GM12878 (cell line): ENCODE measurements around the gene TTC39C. TPM values are rescaled to one million over a fixed set of nuclear protein-coding genes. Genes with fewer than 3 reads are reported as not detected.

Source experiments
- ATAC-seq: fragments of 200-7000 bp; cut with Tn5 transposase; 3 replicates; pipeline ENCODE4 v1.9.1; 2020; ENCODE audit warnings: mild to moderate bottlenecking, moderate library complexity
- BruUV-seq: library from RNA; stranded (reverse); fragments of 400-500 nt; replicated peaks from 2 replicates; lab custom pipeline; 2021; lab: Mats Ljungman, UMichigan
- CTCF ChIA-PET: fragments of 300-600 bp; sonication (Branson Sonifier 250); formaldehyde crosslinking; extraction: SDS; loops from one replicate; lab custom pipeline; 2021; ENCODE audit warnings: inconsistent platforms; lab: Yijun Ruan, JAX
- POLR2A ChIA-PET: fragments of 350-600 bp; formaldehyde crosslinking; extraction: SDS; loops from one replicate; lab custom pipeline; 2021; ENCODE audit warnings: inconsistent platforms; lab: Charles Lee
- RAD21 ChIA-PET: fragments of 300-600 bp; sonication (Branson Sonifier 250); formaldehyde crosslinking; loops from one replicate; lab custom pipeline; 2023; ENCODE audit warnings: antibody characterized with exemption; ENCODE audit not compliant: unreplicated experiment; lab: Charles Lee
- SMC1A ChIA-PET: fragments of 300-600 bp; sonication (Branson Sonifier 250); formaldehyde crosslinking; loops from one replicate; lab custom pipeline; 2023; ENCODE audit not compliant: unreplicated experiment, uncharacterized antibody; lab: Charles Lee
- DNase-seq: peaks from one replicate; pipeline ENCODE4 v3.0.0-alpha.2; 2011; ENCODE audit warnings: low read depth, low spot score
- FAIRE-seq: peaks from 3 replicates; lab custom pipeline; 2011; peaks lifted over from hg19 to GRCh38; lab: Jason Lieb, UNC
- H2AFZ ChIP-seq: 2 replicates; pipeline ENCODE4 v1.6.0; 2011; ENCODE audit warnings: low read depth, low read length, control low read depth; ENCODE audit not compliant: control insufficient read depth
- H3K27ac ChIP-seq: 2 replicates; pipeline ENCODE4 v1.5.1; 2011; ENCODE audit warnings: control low read depth; ENCODE audit not compliant: control insufficient read depth, insufficient read depth
- H3K27me3 ChIP-seq, 2 experiments: replicated peaks in 1 of 2; 2 replicates each; pipeline versions ENCODE4 v1.6.0 to v1.6.1; 2011; ENCODE audit warnings: low read length in 1 of 2; ENCODE audit not compliant: control insufficient read depth in 2 of 2, insufficient read depth in 2 of 2
- H3K36me3 ChIP-seq, 2 experiments: 2 replicates each; pipeline ENCODE4 v1.5.1; 2011; ENCODE audit warnings: low read length in 1 of 2; ENCODE audit not compliant: control insufficient read depth in 2 of 2, insufficient read depth in 2 of 2
- H3K4me1 ChIP-seq: 2 replicates; pipeline ENCODE4 v1.6.1; 2011; ENCODE audit warnings: mild to moderate bottlenecking, low read length, moderate library complexity, mixed read lengths; ENCODE audit not compliant: control insufficient read depth, insufficient read depth
- H3K4me2 ChIP-seq: 2 replicates; pipeline ENCODE4 v1.6.0; 2011; ENCODE audit warnings: control low read depth; ENCODE audit not compliant: control insufficient read depth, insufficient read depth
- H3K4me3 ChIP-seq: fragments of 200-600 bp; sonication (generic); 2 replicates; pipeline ENCODE4 v1.5.1; 2016
- H3K79me2 ChIP-seq: 2 replicates; pipeline ENCODE4 v1.6.0; 2011; ENCODE audit warnings: low read length; ENCODE audit not compliant: control insufficient read depth, insufficient read depth
- H3K9ac ChIP-seq: 2 replicates; pipeline ENCODE4 v1.8.0; 2011; ENCODE audit warnings: low read length, control low read depth, mixed read lengths; ENCODE audit not compliant: control insufficient read depth, insufficient read depth
- H3K9me3 ChIP-seq: replicated peaks from 3 replicates; pipeline ENCODE4 v1.5.1; 2011; ENCODE audit warnings: mild to moderate bottlenecking, low read length; ENCODE audit not compliant: control insufficient read depth, insufficient read depth
- H4K20me1 ChIP-seq: 2 replicates; pipeline ENCODE4 v1.6.0; 2011; ENCODE audit not compliant: control insufficient read depth, insufficient read depth
- CBX5 ChIP-seq: sonication (generic); IDR thresholded peaks from 2 replicates; pipeline ENCODE4 v1.6.1; 2016; ENCODE audit warnings: low read depth, moderate library complexity, mild to moderate bottlenecking, inconsistent platforms
- EED ChIP-seq: sonication (generic); IDR thresholded peaks from 2 replicates; pipeline ENCODE4 v1.6.1; 2016; ENCODE audit warnings: antibody characterized with exemption, low read depth
- ETV6 ChIP-seq, 2 experiments: fragments of 450-650 bp in 1 of 2; IDR thresholded peaks in 1 of 2; conservative IDR thresholded peaks in 1 of 2; 2 replicates each; pipeline ENCODE4 v1.6.1; 2014; ENCODE audit warnings: antibody characterized with exemption in 1 of 2, borderline replicate concordance in 1 of 2, low read depth in 1 of 2, mild to moderate bottlenecking in 1 of 2, moderate library complexity in 1 of 2
- IKZF1 ChIP-seq: fragments of 450-650 bp; conservative IDR thresholded peaks from 2 replicates; pipeline ENCODE4 v1.6.1; 2017; ENCODE audit warnings: antibody characterized with exemption, mild to moderate bottlenecking
- IKZF2 ChIP-seq, 2 experiments: fragments of 450-650 bp; IDR thresholded peaks; 2 replicates each; pipeline ENCODE4 v1.6.1; 2017; ENCODE audit warnings: mild to moderate bottlenecking in 2 of 2, moderate library complexity in 2 of 2
- JUNB ChIP-seq: IDR thresholded peaks from 2 replicates; pipeline ENCODE4 v1.6.1; 2016; ENCODE audit warnings: antibody characterized with exemption, mild to moderate bottlenecking
- MEF2A ChIP-seq: IDR thresholded peaks from 2 replicates; pipeline ENCODE4 v1.6.1; 2011; ENCODE audit warnings: low read depth, mild to moderate bottlenecking, low read length, moderate library complexity; ENCODE audit not compliant: insufficient read depth
- MEF2B ChIP-seq: fragments of 450-650 bp; IDR thresholded peaks from 2 replicates; pipeline ENCODE4 v1.6.1; 2018; ENCODE audit warnings: mild to moderate bottlenecking, moderate library complexity; ENCODE audit not compliant: partially characterized antibody, poor library complexity, severe bottlenecking
- NFIC ChIP-seq: IDR thresholded peaks from 2 replicates; pipeline ENCODE4 v1.6.1; 2012; ENCODE audit warnings: low read depth, mild to moderate bottlenecking, inconsistent platforms, low read length, moderate library complexity
- NR2C1 ChIP-seq: fragments of 450-650 bp; IDR thresholded peaks from 2 replicates; pipeline ENCODE4 v1.6.1; 2017; ENCODE audit warnings: antibody characterized with exemption, mild to moderate bottlenecking, moderate library complexity
- NRF1 ChIP-seq: conservative IDR thresholded peaks from 2 replicates; pipeline ENCODE4 v1.6.1; 2011; ENCODE audit warnings: mild to moderate bottlenecking, low read depth, low read length, improper control_type of control experiment
- PML ChIP-seq: IDR thresholded peaks from 2 replicates; pipeline ENCODE4 v1.6.1; 2012; ENCODE audit warnings: low read length, inconsistent platforms
- POLR2A ChIP-seq: IDR thresholded peaks from 2 replicates; pipeline ENCODE4 v1.6.1; 2011; ENCODE audit warnings: low read depth, mild to moderate bottlenecking, low read length
- RAD21 ChIP-seq: IDR thresholded peaks from 2 replicates; pipeline ENCODE4 v1.6.1; 2011; ENCODE audit warnings: mild to moderate bottlenecking, low read depth, low read length, moderate library complexity; ENCODE audit not compliant: insufficient read depth
- RUNX3 ChIP-seq: IDR thresholded peaks from 2 replicates; pipeline ENCODE4 v1.6.1; 2012; ENCODE audit warnings: low read length, inconsistent platforms
- TAF1 ChIP-seq: IDR thresholded peaks from 2 replicates; pipeline ENCODE4 v1.6.1; 2011; ENCODE audit warnings: mild to moderate bottlenecking, low read depth, low read length, borderline replicate concordance
- TCF3 ChIP-seq: IDR thresholded peaks from 2 replicates; pipeline ENCODE4 v1.6.1; 2012; ENCODE audit warnings: low read depth, mild to moderate bottlenecking, low read length, borderline replicate concordance; ENCODE audit not compliant: insufficient read depth
- YY1 ChIP-seq: IDR thresholded peaks from 2 replicates; pipeline ENCODE4 v1.6.1; 2011; ENCODE audit warnings: low read depth, mild to moderate bottlenecking, low read length
- WGBS: methylation state at CpG from one replicate; pipeline ENCODE4 v1.1.6; 2016; ENCODE audit warnings: low lambda C conversion rate; ENCODE audit not compliant: insufficient replicate concordance, insufficient coverage; ENCODE audit errors: missing lambda C conversion rate; 5-methylcytosine and 5-hydroxymethylcytosine counted together
- in situ Hi-C: fragments of 300-500 bp; cut with MboI; formaldehyde crosslinking; loops from 9 replicates; pipeline ENCODE4 v1.14.3; 2018; ENCODE audit warnings: mixed read lengths
- intact Hi-C: fragments of 100-400 bp; cut with micrococcal nuclease; formaldehyde crosslinking; loops from one replicate; pipeline ENCODE4 v1.14.2; 2022; ENCODE audit not compliant: unreplicated experiment
- polyA plus RNA-seq, 11 experiments: library from polyadenylated mRNA; depleted of rRNA in 4 of 11; unstranded in 6 of 11; stranded (reverse) in 5 of 11; fragments of >200 nt; fragmentation: Nextera tagmentation in 4 of 11; fragmentation: Illumina TruSeq in 1 of 11; extraction: Ambion mirVana in 4 of 11; extraction: Trizol in 1 of 11; gene quantifications; 1 replicate in 1 of 11; 2 replicates in 10 of 11; pipeline versions ENCODE4 v1.2.1 to v1.2.3, GENCODE V29; 2011 to 2016; ENCODE audit warnings: inconsistent platforms in 2 of 11, missing spikeins in 2 of 11, low read depth in 1 of 11
- total RNA-seq, 4 experiments: library from RNA; depleted of rRNA in 3 of 4; stranded (reverse); fragments of >200 nt in 3 of 4; fragmentation: Illumina TruSeq in 1 of 4; extraction: Trizol in 1 of 4; gene quantifications; 2 replicates each; pipeline versions ENCODE4 v1.2.1 to v1.2.3, GENCODE V29; 2013 to 2021
- TF ChIP-seq, protein P1 (sequence below): IDR thresholded peaks from 2 replicates; pipeline ENCODE4 v1.6.1; 2012; ENCODE audit warnings: low read length, inconsistent platforms
- TF ChIP-seq, protein P2 (sequence below): fragments of 150-350 bp; IDR thresholded peaks from 2 replicates; pipeline ENCODE4 v1.6.1; 2016; ENCODE audit warnings: low read depth, low read length

TTC39C gene
- total and polyA plus RNA-seq, 10 of the 15 experiments (the other 5 are each of a cell fraction or from before 2014, with no cell fraction given), result 21.1 to 91.0 (median 64.8) TPM

DNA sequence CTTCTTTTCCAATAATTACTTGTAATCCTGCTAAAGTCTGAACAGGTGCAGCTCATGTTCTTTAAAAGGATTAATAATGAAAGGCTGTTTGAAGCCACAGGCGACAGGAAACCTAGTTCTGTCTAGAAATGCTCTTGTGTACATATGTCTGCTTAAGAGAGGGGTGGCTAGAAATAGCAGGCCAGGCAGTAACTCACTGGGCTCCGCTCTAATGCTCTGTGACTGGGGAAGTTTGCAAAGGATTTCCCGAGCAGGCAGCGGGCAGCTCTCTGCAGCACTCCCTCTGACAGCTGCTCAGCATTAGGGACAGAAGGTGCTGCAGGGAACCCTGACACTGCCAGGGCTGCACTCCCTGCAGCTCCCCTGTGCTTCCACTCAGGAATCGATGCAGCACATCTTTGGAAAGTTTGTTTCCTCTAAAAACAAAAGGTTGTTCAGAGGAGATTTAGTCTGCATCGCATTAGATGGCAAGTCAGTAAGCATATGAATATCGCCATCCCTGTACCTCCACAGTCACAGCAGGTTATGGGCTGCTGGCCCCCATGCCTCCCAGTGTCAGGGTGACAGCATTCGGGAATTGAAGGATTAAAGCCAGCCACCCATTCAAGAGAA is 33.1 kb upstream of the TTC39C start:
- ChIA-PET CTCF (interaction anchor here (0.9 to 2.1 kb wide), 4 partner anchors 10 to 136 kb away, joined by 3 to 5 read pairs (median 4); no protein-coding TSS in a partner anchor), POLR2A (interaction anchor here (1.2 to 2.5 kb wide), 2 partner anchors 11 to 13 kb away, joined by 3 to 7 read pairs; no protein-coding TSS in a partner anchor), SMC1A (interaction anchor here (1.0 to 3.1 kb wide), 11 partner anchors 9 to 47 kb away, joined by 3 to 10 read pairs (median 4); no protein-coding TSS in a partner anchor), RAD21 (interaction anchor here (0.6 to 2.2 kb wide), 7 partner anchors 10 to 63 kb away, joined by 3 to 7 read pairs (median 4); no protein-coding TSS in a partner anchor)
- peak overlapping the region; percentile 51 for H3K27ac ChIP-seq
- H3K36me3 ChIP-seq, result no peaks in the 10 kb centered on the region
- DNase-seq (peak; percentile 59), FAIRE-seq (no peak), ATAC-seq (peak; percentile 95)
- intact Hi-C loops (no loop called here), in situ Hi-C loops (no loop called here)
- H3K4me1 ChIP-seq, result peaks cover 30% of the 10 kb centered on the region
- H2AFZ ChIP-seq, result peak overlapping the region; percentile 55
- 0 out of 2 replicates have a peak overlapping the region, but pooled peaks have one; percentile 25 for H3K9ac ChIP-seq
- peaks cover 2% of the 10 kb centered on the region; the same call in 2 of the 3 replicates for H3K9me3 ChIP-seq
- H3K79me2 ChIP-seq, result no peaks in the 10 kb centered on the region
- BruUV-seq, result no TSS peak
- WGBS, result 1% methylated on average over 8 of the region's 8 CpGs
- no peaks in the 10 kb centered on the region for H4K20me1 ChIP-seq
- H3K27me3 ChIP-seq, result no peaks in the 10 kb centered on the region
- peak overlapping the region; percentile 68 for H3K4me2 ChIP-seq
- H3K4me3 ChIP-seq, result peak overlapping the region; percentile 50
- peak; percentile 35; the same call in 1 of the 2 replicates for TF ChIP-seq RAD21
- TF ChIP-seq IKZF2 (IDR thresholded peaks at IDR 0.05), result peak; percentile 22 to 34; a peak in 1 of 4 replicates
- TF ChIP-seq NFIC, result peak; percentile 73
- TF ChIP-seq TCF3, result 0 out of 2 replicates have a peak, but pooled peaks have one; percentile 62
- 0 out of 2 replicates have a peak, but pooled peaks have one; percentile 18 for TF ChIP-seq IKZF1
- TF ChIP-seq NRF1, result no peak
- TF ChIP-seq EED, result peak; percentile 85
- no peak for TF ChIP-seq POLR2A
- TF ChIP-seq, protein P1, sequence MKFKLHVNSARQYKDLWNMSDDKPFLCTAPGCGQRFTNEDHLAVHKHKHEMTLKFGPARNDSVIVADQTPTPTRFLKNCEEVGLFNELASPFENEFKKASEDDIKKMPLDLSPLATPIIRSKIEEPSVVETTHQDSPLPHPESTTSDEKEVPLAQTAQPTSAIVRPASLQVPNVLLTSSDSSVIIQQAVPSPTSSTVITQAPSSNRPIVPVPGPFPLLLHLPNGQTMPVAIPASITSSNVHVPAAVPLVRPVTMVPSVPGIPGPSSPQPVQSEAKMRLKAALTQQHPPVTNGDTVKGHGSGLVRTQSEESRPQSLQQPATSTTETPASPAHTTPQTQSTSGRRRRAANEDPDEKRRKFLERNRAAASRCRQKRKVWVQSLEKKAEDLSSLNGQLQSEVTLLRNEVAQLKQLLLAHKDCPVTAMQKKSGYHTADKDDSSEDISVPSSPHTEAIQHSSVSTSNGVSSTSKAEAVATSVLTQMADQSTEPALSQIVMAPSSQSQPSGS, result peak; percentile 52; the same call in 1 of the 2 replicates
- TF ChIP-seq MEF2B, result peak; percentile 36
- TF ChIP-seq, protein P2, sequence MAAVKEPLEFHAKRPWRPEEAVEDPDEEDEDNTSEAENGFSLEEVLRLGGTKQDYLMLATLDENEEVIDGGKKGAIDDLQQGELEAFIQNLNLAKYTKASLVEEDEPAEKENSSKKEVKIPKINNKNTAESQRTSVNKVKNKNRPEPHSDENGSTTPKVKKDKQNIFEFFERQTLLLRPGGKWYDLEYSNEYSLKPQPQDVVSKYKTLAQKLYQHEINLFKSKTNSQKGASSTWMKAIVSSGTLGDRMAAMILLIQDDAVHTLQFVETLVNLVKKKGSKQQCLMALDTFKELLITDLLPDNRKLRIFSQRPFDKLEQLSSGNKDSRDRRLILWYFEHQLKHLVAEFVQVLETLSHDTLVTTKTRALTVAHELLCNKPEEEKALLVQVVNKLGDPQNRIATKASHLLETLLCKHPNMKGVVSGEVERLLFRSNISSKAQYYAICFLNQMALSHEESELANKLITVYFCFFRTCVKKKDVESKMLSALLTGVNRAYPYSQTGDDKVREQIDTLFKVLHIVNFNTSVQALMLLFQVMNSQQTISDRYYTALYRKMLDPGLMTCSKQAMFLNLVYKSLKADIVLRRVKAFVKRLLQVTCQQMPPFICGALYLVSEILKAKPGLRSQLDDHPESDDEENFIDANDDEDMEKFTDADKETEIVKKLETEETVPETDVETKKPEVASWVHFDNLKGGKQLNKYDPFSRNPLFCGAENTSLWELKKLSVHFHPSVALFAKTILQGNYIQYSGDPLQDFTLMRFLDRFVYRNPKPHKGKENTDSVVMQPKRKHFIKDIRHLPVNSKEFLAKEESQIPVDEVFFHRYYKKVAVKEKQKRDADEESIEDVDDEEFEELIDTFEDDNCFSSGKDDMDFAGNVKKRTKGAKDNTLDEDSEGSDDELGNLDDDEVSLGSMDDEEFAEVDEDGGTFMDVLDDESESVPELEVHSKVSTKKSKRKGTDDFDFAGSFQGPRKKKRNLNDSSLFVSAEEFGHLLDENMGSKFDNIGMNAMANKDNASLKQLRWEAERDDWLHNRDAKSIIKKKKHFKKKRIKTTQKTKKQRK, result no peak
- peak; percentile 64; the same call in 1 of the 2 replicates for TF ChIP-seq MEF2A
- no peak for TF ChIP-seq YY1
- TF ChIP-seq ETV6 (conservative IDR thresholded peaks at IDR 0.05 in 1 of 2, IDR thresholded peaks at IDR 0.05 in 1 of 2; ENCODE audit: borderline replicate concordance in 1 of 2, low read depth in 1 of 2), result peak in 1 of 2 experiments; percentile 47; a peak in 1 of 4 replicates
- TF ChIP-seq RUNX3, result peak; percentile 73
- peak; percentile 64; the same call in 1 of the 2 replicates for TF ChIP-seq TAF1
- 0 out of 2 replicates have a peak, but pooled peaks have one; percentile 31 for TF ChIP-seq PML
- peak; percentile 86; the same call in 1 of the 2 replicates for TF ChIP-seq CBX5
- no peak for TF ChIP-seq NR2C1
- peak; percentile 60 for TF ChIP-seq JUNB
